K562 (cell line): ENCODE results near the gene MLST8. TPM values are rescaled to one million over a fixed set of nuclear protein-coding genes. Genes with fewer than 3 reads are reported as not detected.

Source experiments
- ATAC-seq: fragments of 200-7000 bp; cut with Tn5 transposase; 3 replicates; pipeline ENCODE4 v1.9.1; 2020; ENCODE audit warnings: moderate library complexity
- BruUV-seq: library from RNA; stranded (reverse); fragments of 400-500 nt; replicated peaks from 2 replicates; lab custom pipeline; 2021; lab: Mats Ljungman, UMichigan
- CTCF ChIA-PET: fragments of 300-600 bp; formaldehyde crosslinking; extraction: SDS; loops from one replicate; lab custom pipeline; 2021; ENCODE audit warnings: low intra/inter-chr PET ratio; lab: Yijun Ruan, JAX
- POLR2A ChIA-PET: fragments of 300-600, 350-650 bp; sonication (Branson Sonifier 250); formaldehyde crosslinking; extraction: SDS; loops from one replicate; lab custom pipeline; 2021; ENCODE audit warnings: antibody characterized with exemption, inconsistent platforms; lab: Yijun Ruan, JAX
- DNase-seq, 4 experiments: peaks; one replicate each; pipeline versions ENCODE4 v3.0.0 to v3.0.0-alpha.2; 2011 to 2018; ENCODE audit warnings: low spot score in 3 of 4, mixed read lengths in 3 of 4; ENCODE audit errors: extremely low read depth in 1 of 4
- FAIRE-seq: peaks from 2 replicates; lab custom pipeline; 2011; peaks lifted over from hg19 to GRCh38; lab: Jason Lieb, UNC
- H2AFZ ChIP-seq: 2 replicates; pipeline ENCODE4 v1.6.0; 2011; ENCODE audit warnings: low read depth, low read length, control low read depth, inconsistent platforms
- H3K27ac ChIP-seq: fragments of 200-600 bp; 3 replicates; pipeline ENCODE4 v1.8.0; 2011; ENCODE audit warnings: low read depth, mild to moderate bottlenecking, control low read depth, inconsistent platforms, low read length, moderate library complexity, mixed read lengths; ENCODE audit errors: extremely low read depth
- H3K27me3 ChIP-seq, 2 experiments: fragments of 300-600 bp in 1 of 2; 2 replicates in 1 of 2; 3 replicates in 1 of 2; pipeline versions ENCODE4 v1.6.0 to v1.8.0; 2011; ENCODE audit warnings: inconsistent platforms in 2 of 2, low read length in 2 of 2, mild to moderate bottlenecking in 1 of 2, mixed read lengths in 1 of 2, moderate library complexity in 1 of 2; ENCODE audit not compliant: control insufficient read depth in 2 of 2, insufficient read depth in 2 of 2
- H3K36me3 ChIP-seq: fragments of 300-600 bp; 3 replicates; pipeline ENCODE4 v1.8.0; 2011; ENCODE audit warnings: mild to moderate bottlenecking, low read length, inconsistent platforms; ENCODE audit not compliant: control insufficient read depth, insufficient read depth
- H3K4me1 ChIP-seq, 2 experiments: fragments of 200-600 bp in 1 of 2; replicated peaks in 1 of 2; 2 replicates in 1 of 2; 3 replicates in 1 of 2; pipeline versions ENCODE4 v1.5.1 to v1.8.0; 2011; ENCODE audit warnings: inconsistent platforms in 2 of 2, low read length in 2 of 2, mild to moderate bottlenecking in 1 of 2, mixed read lengths in 1 of 2, moderate library complexity in 1 of 2; ENCODE audit not compliant: control insufficient read depth in 2 of 2, insufficient read depth in 2 of 2
- H3K4me2 ChIP-seq: 2 replicates; pipeline ENCODE4 v1.6.1; 2011; ENCODE audit warnings: low read length, control low read depth, inconsistent platforms, mixed read lengths; ENCODE audit not compliant: insufficient read depth
- H3K4me3 ChIP-seq: fragments of 200-600 bp; sonication (generic), shearing (Covaris generic); 2 replicates; pipeline ENCODE4 v1.5.1; 2016; ENCODE audit warnings: control low read depth, inconsistent platforms
- H3K79me2 ChIP-seq: fragments of 200-600 bp; 3 replicates; pipeline ENCODE4 v1.8.0; 2011; ENCODE audit warnings: low read length, inconsistent platforms; ENCODE audit not compliant: control insufficient read depth, insufficient read depth
- H3K9ac ChIP-seq, 2 experiments: 2 replicates each; pipeline versions ENCODE4 v1.6.0 to v1.6.1; 2011; ENCODE audit warnings: low read depth in 2 of 2, low read length in 2 of 2, control low read depth in 1 of 2, inconsistent platforms in 1 of 2, mild to moderate bottlenecking in 1 of 2, mixed read lengths in 1 of 2; ENCODE audit not compliant: insufficient read depth in 1 of 2
- H3K9me1 ChIP-seq: one replicate; pipeline ENCODE4 v1.6.0; 2011; ENCODE audit warnings: inconsistent platforms, mild to moderate bottlenecking, low read length, moderate library complexity; ENCODE audit not compliant: control insufficient read depth, insufficient read depth
- H3K9me3 ChIP-seq: replicated peaks from 2 replicates; pipeline ENCODE4 v1.5.1; 2011; ENCODE audit warnings: low read depth, low read length, inconsistent platforms; ENCODE audit not compliant: control insufficient read depth, insufficient read depth
- H4K20me1 ChIP-seq: replicated peaks from 2 replicates; pipeline ENCODE4 v1.6.1; 2011; ENCODE audit warnings: low read length, inconsistent platforms, mixed read lengths; ENCODE audit not compliant: control insufficient read depth, insufficient read depth
- FIP1L1 ChIP-seq: fragments of 200-400 bp; formaldehyde crosslinking; IDR thresholded peaks from 2 replicates; pipeline ENCODE4 v1.6.1; 2018; ENCODE audit warnings: mild to moderate bottlenecking, low read depth, low read length; ENCODE audit not compliant: poor library complexity, severe bottlenecking
- POLR2A ChIP-seq: fragments of 450-650 bp; conservative IDR thresholded peaks from 2 replicates; pipeline ENCODE4 v1.6.1; 2016
- POLR2AphosphoS2 ChIP-seq: IDR thresholded peaks from 2 replicates; pipeline ENCODE4 v1.6.1; 2012; ENCODE audit warnings: low read length, improper control_type of control experiment
- POLR2G ChIP-seq: fragments of 200-400 bp; formaldehyde crosslinking; IDR thresholded peaks from 2 replicates; pipeline ENCODE4 v1.6.1; 2017; ENCODE audit warnings: low read depth, mild to moderate bottlenecking, antibody characterized with exemption, low read length, moderate library complexity
- RBFOX2 ChIP-seq: fragments of 200-400 bp; formaldehyde crosslinking; IDR thresholded peaks from 2 replicates; pipeline ENCODE4 v1.6.1; 2017; ENCODE audit warnings: low read depth, mild to moderate bottlenecking, low read length, moderate library complexity
- RBM22 ChIP-seq: fragments of 200-400 bp; formaldehyde crosslinking; IDR thresholded peaks from 2 replicates; pipeline ENCODE4 v1.6.1; 2018; ENCODE audit warnings: low read length, low read depth; ENCODE audit not compliant: poor library complexity, severe bottlenecking
- ZBTB33 ChIP-seq: sonication (generic); formaldehyde crosslinking; IDR thresholded peaks from 2 replicates; pipeline ENCODE4 v1.8.1; 2023; ENCODE audit warnings: mild to moderate bottlenecking, missing genetic modification reagents
- ZKSCAN1 ChIP-seq: fragments of 150-350 bp; IDR thresholded peaks from 2 replicates; pipeline ENCODE4 v1.6.1; 2016; ENCODE audit warnings: low read depth, low read length
- ZNF239 ChIP-seq: fragments of 250-450 bp; sonication (Bioruptor Pico); IDR thresholded peaks from 2 replicates; pipeline ENCODE4 v1.4.0; 2020; ENCODE audit warnings: mild to moderate bottlenecking
- ZNF655 ChIP-seq: fragments of 250-450 bp; sonication (Bioruptor Pico); IDR thresholded peaks from 2 replicates; pipeline ENCODE4 v1.5.0; 2021
- WGBS: fragments of 100-300 bp; shearing (Covaris generic); methylation state at CpG from one replicate; pipeline ENCODE4 v1.1.6; 2016; ENCODE audit warnings: low coverage, mixed read lengths; ENCODE audit not compliant: insufficient coverage; ENCODE audit errors: missing lambda C conversion rate; 5-methylcytosine and 5-hydroxymethylcytosine counted together
- in situ Hi-C: fragments of 300-500 bp; cut with MboI; formaldehyde crosslinking; loops from 4 replicates; pipeline ENCODE4 v1.15.0; 2018; ENCODE audit warnings: inconsistent platforms, mixed read lengths
- intact Hi-C: fragments of 100-400 bp; cut with micrococcal nuclease; formaldehyde crosslinking; loops from 2 replicates; pipeline ENCODE4 v1.14.2; 2022
- polyA plus RNA-seq, 8 experiments: library from polyadenylated mRNA; depleted of rRNA in 4 of 8; stranded (reverse) in 5 of 8; unstranded in 3 of 8; fragments of >200 nt; fragmentation: Nextera tagmentation in 2 of 8; fragmentation: Illumina TruSeq in 1 of 8; extraction: Ambion mirVana in 2 of 8; extraction: Trizol in 1 of 8; gene quantifications; 2 replicates each; pipeline versions ENCODE4 v1.2.1 to v1.2.3, GENCODE V29; 2011 to 2014; ENCODE audit warnings: inconsistent platforms in 1 of 8, missing spikeins in 1 of 8
- total RNA-seq, 7 experiments: library from RNA; depleted of rRNA in 6 of 7; stranded (reverse); fragments of >200 nt in 6 of 7; fragmentation: Illumina TruSeq in 2 of 7; extraction: Trizol in 2 of 7; gene quantifications; 2 replicates each; pipeline versions ENCODE4 v1.2.1 to v1.2.3, GENCODE V29; 2011 to 2021; ENCODE audit warnings: low replicate concordance in 1 of 7

Gene MLST8
- total and polyA plus RNA-seq, 9 of the 15 experiments (the other 6 are each of a cell fraction or from before 2014, with no cell fraction given) = 1.5 to 116 (median 43.3) TPM

- FAIRE-seq (no peak), DNase-seq (no peak), ATAC-seq (no peak)
- H2AFZ ChIP-seq = no peak overlapping the region
- H3K9ac ChIP-seq = no peak overlapping the region
- intact Hi-C loops = no loop called here
- no peaks in the 10 kb centered on the region for H3K9me3 ChIP-seq
- no peaks in the 10 kb centered on the region for H4K20me1 ChIP-seq
- H3K4me2 ChIP-seq = no peak overlapping the region
- CTCF ChIA-PET = no interaction called here
- H3K27ac ChIP-seq = no peak overlapping the region
- in situ Hi-C loops = no loop called here
- 95% methylated on average over 29 of the region's 51 CpGs for WGBS
- H3K27me3 ChIP-seq = no peaks in the 10 kb centered on the region
- H3K4me3 ChIP-seq = no peak overlapping the region
- H3K4me1 ChIP-seq = peaks cover 0 to 64% of the 10 kb centered on the region in 2 experiments; a peak in 2 of 5 replicates
- H3K79me2 ChIP-seq = no peaks in the 10 kb centered on the region
- H3K36me3 ChIP-seq = peaks cover 78% of the 10 kb centered on the region; the same call in 2 of the 3 replicates
- no peaks in the 10 kb centered on the region for H3K9me1 ChIP-seq
- BruUV-seq = no TSS peak
- TF ChIP-seq ZNF239 (CRISPR knock-in tag) = no peak
- peak; percentile 71 for TF ChIP-seq POLR2G
- TF ChIP-seq POLR2AphosphoS2 = 0 out of 2 replicates have a peak, but pooled peaks have one; percentile 7
- TF ChIP-seq RBM22 = peak; percentile 43
- TF ChIP-seq RBFOX2 = peak; percentile 57
- TF ChIP-seq FIP1L1 = peak; percentile 73
- TF ChIP-seq ZBTB33 (CRISPR knock-in tag) = peak; percentile 49; the same call in 1 of the 2 replicates
- TF ChIP-seq ZKSCAN1 = peak; percentile 67; the same call in 1 of the 2 replicates
- no peak for TF ChIP-seq ZNF655
- 0 out of 2 replicates have a peak, but pooled peaks have one; percentile 17 for TF ChIP-seq POLR2A
- POLR2A ChIA-PET = interaction anchor here (0.6 to 3.7 kb wide), 6 partner anchors 8 to 40 kb away, joined by 3 to 29 read pairs (median 4); partner anchors contain the start of gene E4F1
Observed at GRCh38 chr16:2233872-2234812, 28.9 kb downstream of the MLST8 start.
